ENCODE measurements around the gene GPC6. TPM values are rescaled to one million over a fixed set of nuclear protein-coding genes. Genes with fewer than 3 reads are reported as not detected.

GPC6 gene
- total RNA-seq, 1 experiment from 2014 or later, result 5.1 TPM

DNA sequence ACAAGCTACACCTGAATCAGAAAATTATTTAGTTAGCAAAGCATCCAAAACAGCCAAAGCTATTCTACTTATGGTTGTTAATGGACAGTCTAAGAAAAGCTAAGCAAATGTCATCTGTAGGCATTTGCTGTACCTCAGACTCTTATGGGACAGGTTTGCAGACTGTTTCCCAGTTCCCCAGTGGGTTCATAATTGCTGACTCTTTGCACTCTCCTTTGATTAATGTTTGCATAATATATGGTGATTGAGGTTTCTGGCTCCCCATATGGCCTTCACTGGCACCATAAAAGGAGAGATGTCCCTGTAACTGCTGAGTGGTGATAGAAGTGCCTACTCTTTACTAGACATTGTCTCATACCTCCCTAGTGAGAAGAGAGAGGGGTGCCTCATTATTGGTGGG is 142.1 kb downstream of the GPC6 start:
- no peak for DNase-seq (ENCODE audit: low spot score)

DNA sequence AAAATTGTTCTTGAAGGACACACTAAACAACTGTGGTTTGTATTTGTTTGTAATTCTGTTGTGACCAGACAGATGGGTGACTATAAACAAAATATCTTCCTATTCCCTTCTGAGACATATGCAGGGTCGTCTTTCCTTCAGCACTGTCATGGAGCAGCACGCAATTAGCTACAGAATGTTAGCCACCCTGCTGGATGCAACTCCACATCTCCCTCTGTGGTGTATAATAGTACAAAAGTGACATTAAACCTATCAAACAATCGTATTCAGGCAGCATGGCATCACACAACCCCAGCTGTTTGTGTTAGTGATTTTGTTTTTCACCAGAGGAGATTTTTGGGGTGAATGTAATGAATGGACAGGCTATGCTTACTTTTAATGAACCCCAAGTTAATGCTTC is 146.2 kb downstream of the GPC6 start:
- no peak for DNase-seq (ENCODE audit: low spot score)

DNA sequence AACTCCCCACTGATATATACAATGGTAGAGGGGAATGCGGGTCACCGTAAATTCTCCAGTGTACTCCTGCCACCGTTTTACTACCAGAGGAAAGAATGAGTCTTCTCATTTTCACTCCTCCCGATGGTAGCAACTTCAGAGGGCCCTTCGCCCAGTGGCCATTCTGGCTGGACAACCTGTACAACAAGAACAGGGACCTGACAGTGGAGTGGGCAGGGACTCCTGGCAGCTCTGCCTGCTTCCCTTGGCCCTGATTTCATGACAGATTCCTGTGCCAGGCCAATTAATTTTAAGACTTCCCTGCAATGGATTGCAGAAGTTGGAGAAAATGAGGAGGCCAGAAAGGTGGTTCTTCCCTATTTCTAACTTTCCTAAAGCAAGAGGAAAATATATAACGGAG is 148.9 kb downstream of the GPC6 start:
- DNase-seq (ENCODE audit: low spot score), result no peak

DNA sequence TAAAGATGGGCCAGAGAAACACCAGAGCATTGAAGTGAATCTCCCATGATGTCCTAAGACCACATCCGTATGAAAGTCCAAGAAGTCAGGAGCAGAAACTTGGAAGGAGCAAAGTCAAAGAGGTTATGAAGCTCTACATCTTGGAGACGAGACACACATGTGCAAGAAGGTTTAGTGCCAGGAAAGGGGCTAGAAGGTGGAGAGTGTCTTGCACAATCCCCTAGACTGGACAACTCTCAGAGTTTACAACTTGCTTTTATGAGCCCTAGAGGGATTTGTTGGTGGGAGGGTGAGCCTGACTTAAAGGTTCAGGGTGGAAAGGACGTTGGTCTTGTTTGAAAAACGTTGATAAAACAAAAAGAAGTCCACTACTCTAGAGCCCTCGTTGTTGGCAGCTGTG is 150.6 kb downstream of the GPC6 start:
- no peak for DNase-seq (ENCODE audit: low spot score)

DNA sequence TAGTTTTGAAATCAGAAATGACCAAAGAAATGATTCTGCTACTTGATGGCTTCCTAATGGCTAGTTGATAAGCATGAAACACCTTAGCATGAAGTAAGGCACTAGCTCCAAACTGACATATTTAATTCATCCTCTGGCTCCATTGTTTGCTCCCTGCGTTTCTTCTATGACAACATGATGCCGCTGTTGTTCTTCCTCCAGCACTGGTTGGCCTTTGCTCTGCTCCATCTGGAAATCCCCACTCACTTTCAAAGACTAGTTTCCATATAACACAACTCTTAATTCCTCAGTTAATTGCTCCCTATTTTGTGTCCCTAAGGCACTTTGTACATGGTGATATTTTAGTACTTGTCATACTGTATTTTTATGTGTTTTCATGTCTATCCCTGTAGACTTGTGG is 151.6 kb downstream of the GPC6 start:
- DNase-seq (ENCODE audit: low spot score), result no peak

DNA sequence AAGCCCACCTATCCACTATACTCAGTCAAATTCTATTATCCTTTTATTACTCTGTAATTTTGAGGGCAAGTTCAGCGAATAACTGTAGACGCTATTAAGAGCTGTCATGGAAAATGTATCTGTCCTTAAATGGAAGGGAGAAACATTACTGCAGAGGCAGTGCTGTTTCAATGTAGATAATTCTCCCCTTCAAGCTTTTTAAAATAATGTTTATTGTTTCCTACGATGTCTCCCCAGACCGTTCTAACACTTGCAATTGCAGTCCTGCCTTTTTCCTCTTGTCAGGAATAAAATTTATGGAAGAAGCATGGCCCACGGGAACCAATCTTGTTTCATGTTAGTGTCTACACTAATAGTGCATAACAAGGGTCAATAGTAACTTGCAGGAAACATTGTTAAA is 159.5 kb downstream of the GPC6 start:
- DNase-seq (ENCODE audit: low spot score), result no peak

DNA sequence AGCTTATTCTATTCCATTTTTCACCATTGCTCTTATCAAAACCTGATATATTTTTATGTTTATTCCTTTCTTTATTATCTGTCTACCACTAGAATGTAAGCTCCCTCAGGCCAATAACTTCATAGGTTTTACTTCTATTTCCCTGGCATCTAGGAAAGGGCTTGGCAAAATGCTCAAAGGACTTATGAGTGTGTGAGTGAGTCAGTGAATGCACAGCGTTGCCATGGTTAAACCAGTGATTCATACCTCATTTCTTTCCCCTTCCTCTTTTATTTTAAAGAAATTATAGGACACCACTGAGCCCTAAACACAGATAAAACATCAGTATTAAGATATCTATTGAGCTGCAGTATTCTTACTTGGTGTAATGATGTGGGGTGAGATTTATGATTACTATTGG is 162.1 kb downstream of the GPC6 start:
- DNase-seq (ENCODE audit: low spot score), result peak; percentile 5

DNA sequence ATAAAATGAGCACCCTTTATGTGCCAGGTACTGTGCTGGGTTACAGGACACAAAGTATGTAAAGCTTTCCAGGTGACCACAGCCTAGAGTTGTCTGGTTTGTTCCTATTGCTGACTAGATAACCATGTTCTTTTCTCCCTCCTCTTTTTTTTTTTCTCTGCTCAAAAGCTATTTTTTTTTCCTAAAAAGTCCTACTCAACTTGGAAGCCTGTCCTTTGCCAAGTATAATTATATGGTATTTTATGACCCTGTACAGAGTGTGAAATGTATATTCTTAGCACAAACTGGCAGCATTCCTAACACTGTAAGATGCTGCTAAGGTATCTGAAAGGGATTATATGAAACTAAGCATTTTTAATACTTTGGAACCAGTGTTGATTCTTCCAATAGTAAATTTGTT is 171.0 kb downstream of the GPC6 start:
- no peak for DNase-seq (ENCODE audit: low spot score)

DNA sequence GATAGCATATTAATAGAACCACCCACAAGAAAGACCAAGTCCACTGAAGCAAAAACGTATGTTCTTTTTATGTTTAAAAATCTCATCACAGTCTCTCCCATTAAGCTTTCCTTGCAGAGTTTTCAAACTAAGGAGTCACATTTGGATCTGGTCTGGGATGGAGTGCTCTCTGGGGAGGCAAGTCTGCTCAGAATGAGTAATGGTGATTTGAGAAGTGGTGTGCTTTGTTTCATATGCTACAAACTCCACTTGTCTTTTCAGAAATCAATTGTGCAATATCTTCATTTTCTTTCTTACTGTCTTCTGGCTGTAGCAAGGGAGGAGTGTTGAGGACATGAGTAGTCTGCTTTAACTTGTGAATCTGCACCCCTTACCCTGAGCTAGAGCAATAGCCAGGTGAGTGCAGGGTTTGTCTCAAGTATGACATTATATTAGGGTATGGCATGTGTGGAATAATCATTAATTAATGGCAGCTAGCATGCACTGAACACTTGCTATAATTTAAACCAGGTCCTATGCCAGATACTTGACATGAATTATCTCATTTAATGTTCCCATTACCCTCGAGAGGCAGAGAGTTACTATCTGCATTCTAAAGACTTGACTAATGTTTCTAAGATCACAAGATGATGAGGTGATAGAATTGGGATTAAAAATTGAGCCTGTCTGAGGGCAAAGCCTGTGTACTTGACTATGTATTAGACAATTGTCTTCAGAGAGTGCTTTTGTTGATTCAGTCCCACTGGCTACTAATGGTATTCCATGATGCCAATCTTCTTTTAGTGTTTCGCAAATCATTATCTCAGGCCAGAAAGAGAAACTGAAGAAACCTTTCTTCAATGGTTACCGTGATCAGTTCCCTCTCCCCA is 171.8 kb downstream of the GPC6 start:
- no peak for DNase-seq (ENCODE audit: low spot score)

DNA sequence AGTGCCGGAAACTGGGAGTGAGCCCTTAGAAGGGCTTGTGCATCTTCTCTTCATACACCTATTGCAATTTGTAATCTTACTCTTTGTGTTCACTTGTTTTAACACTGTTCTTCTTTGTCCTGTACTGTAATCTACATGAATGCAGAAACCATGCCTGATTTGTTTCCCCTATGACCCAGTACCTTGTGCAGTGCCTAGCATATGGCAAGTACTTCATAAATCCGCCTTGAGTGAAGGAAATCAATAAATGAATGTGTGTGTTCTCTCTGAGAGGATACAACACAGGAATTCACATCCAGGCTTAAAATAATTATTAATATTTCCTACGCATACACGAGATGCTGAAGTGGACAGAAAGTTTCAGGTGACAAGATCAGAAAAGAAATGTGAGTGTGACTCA is 172.6 kb downstream of the GPC6 start:
- DNase-seq (ENCODE audit: low spot score), result no peak

DNA sequence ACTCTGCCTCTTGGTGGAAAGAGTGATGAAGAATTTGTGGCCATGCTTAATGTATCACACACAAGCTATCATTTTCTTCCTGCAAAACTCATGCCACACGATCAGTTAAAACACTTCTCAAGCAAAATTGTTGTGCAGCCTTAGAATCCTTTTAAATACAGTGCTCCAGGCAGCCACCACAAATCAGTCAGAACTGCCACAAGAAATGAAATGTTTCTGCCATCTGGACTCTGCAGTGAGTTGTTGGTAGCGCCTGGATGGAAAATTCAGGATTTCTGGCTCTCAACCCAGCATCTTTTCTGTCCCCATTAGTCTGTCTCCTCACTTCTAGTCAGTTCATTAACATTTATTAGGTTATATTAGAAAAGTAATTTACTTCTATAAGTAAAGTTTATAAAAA is 179.5 kb downstream of the GPC6 start:
- DNase-seq (ENCODE audit: low spot score), result no peak

DNA sequence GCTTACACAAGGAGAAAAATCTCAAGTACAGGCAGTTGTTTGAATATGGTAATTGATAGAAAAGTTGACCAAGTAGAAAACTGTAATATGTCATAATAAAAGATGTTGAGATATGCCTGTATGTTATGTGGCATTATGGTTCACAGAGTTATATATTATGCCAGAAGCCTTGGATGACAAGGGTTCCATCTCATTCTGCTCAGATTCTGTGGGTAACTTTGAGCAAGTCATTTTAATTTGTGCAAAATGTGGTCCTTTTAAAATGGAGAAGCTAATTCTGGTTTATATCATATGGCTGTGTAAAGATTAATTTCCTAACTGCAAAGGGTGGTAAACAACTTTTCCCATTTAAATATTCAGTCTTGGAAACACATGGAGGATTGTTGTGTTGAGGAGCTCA is 180.9 kb downstream of the GPC6 start:
- no peak for DNase-seq (ENCODE audit: low spot score)

DNA sequence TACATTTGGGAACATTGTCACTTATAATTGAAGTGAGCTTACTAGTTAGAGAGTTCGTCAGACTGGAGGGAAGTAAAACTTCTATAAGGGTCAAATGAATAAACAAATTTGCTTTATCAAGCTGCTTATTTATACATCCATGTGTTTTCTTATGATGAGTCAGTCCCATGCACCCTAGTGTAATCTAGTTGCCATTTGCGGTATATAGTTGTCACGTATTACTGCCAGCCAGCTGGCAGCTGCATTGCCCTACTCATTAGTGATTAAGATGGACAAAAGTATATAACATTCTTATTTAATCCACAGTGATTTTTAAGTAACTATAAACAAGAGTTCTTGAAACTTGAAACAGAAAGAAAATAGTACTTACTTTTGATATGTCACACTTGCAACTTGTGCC is 182.4 kb downstream of the GPC6 start:
- no peak for DNase-seq (ENCODE audit: low spot score)

DNA sequence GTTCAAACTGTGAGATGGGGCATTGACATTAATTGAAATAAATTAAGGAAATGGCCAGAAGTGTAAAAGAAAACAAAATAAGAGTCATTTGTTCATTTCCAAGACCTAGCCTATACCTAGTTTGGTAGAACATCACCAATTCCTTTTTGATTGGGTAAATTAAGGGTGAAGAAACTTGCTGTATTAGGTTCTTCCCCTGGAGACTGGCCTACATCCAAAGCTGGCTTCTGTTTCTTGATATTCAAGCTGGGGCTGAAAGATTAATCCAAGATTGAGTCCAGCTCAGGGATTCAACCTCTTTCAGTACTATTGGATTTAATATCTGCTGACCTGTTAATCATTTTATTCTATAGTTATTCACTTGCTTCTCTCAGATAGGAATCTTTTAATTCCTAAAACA is 183.2 kb downstream of the GPC6 start:
- no peak for DNase-seq (ENCODE audit: low spot score)

DNA sequence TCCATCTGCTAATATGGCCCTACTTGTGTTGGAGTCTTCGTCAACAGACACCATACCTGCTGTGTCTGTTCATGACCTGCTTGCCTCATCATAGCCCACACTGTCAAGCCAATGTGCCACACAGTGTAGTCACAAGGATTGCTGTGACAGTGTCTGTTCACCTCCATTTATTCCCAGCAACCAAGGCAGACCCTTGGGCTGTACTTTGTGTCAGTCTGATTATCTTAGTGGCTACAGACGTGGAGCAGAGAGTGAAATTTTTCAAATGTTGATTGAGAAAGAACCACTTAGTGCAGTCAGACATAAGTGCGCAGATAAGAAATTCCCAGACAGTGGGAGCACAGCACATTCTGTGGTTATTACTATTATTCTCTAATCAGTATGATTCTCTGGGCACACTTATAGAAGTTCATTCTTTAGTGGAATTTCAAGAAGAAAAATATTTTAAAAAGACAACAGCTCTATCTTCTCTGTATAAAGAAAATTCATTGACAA is 184.6 kb downstream of the GPC6 start:
- DNase-seq (ENCODE audit: low spot score), result no peak

DNA sequence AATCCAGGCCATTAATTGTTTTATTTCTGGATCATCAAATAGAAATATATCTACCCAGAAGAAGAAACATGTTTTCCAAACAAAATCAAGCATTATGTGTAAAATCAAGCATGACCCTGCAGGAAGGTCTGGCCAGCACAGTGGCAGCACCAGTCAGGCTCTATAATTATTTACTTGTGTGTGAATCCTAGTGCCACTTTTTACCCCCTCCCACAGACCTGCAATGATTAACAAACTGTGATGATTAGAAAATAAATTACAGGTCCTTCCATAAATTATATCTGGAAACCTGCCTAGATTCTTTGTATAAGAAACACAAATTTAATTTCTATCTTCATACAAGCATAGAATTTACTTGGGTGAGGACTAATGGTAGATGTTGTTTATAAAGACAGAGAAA is 186.1 kb downstream of the GPC6 start:
- no peak for DNase-seq (ENCODE audit: low spot score)

DNA sequence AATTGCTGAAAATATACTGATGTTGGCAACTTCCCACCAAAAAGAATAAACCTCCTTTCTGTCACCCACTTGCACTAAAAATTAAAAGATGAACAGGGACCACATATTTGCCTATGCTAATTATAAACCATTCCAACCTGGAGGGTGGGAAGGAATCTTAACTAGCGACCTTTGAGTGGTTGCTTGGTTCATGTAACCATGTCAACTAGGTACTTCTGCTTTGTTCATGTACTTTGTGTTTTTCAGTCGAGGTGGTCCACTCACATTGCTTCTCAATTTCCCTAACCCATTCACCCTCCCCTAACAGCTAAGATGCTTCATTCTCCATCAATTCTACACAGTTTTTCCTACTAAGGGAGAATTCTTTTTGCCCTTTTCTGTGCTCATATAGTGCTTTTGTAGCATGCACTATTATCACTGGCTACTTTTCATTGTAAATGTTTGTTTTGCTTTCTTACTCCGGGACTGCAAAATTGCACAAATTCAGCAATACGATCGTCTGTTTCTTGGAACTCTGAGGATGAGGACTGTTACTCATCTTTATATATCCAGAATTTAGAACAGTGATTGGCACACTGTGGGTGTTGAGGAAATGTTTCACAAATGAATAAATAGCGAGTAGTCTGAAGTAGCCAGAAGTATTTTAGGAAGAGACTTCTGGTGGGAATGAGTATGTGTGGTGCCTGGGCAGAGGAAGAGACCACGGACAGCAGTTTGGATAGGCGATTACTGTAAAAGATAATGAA is 187.5 kb downstream of the GPC6 start:
- no peak for DNase-seq (ENCODE audit: low spot score)

DNA sequence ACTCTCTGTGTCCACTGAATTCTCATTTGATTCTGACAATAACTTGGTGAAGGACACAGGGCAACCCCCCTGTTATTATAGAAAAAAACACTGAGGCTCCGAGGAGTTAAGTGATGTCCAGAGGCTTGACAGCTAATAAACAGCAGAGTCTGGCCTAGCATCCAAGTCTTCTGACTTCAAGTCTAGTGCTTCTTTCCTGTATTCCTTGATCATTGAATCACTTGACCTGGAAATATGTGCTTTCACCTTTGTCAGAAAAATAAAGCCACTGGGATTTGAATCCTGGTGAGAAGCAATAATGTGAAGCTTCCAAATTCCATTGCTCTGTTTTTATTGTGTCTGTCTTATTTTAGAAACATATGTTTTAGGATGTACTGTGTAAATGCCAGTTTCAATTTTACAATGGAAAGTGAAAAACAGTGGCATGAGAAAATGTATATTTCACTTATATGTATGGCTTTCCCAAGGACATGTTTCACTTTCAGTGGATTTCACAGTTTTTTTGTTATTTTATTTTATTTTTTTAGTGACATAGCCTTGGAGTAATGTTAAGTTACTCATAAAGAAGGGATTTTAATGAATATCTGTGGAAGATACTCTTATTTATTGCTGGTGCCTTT is 190.2 kb downstream of the GPC6 start:
- DNase-seq (ENCODE audit: low spot score), result no peak

DNA sequence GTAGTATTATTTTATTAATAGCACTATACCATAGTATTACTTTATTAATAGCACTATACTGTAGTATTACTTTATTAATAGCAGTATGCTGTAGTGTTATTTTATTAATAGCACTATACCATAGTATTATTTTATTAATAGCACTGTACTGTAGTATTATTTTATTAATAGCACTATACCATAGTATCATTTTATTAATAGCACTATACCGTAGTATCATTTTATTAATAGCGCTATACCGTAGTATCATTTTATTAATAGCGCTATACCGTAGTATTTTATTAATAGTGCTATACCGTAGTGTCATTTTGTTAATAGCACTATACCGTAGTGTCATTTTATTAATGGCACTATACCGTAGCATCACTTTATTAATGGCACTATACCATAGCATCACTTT is 191.8 kb downstream of the GPC6 start:
- DNase-seq (ENCODE audit: low spot score), result no peak

DNA sequence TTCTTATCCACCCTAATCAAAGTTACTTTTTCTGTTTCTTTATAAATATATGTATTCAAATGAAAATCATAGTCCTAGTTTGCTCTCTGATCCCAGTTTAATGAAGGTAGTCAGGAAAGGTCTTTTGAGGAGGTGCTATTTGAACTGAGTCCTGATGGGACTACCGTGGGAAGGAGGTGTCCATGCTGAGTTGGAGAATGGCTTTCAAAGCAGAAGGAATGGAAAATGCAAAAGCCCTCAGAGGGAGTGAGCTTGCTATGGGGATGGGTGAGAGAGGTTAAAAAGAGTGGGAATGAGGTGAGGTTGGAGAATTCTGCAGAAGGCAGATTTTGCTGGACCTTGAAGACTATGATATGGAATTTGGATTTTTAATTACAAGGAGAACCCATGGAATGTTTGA is 193.6 kb downstream of the GPC6 start:
- DNase-seq (ENCODE audit: low spot score), result no peak

DNA sequence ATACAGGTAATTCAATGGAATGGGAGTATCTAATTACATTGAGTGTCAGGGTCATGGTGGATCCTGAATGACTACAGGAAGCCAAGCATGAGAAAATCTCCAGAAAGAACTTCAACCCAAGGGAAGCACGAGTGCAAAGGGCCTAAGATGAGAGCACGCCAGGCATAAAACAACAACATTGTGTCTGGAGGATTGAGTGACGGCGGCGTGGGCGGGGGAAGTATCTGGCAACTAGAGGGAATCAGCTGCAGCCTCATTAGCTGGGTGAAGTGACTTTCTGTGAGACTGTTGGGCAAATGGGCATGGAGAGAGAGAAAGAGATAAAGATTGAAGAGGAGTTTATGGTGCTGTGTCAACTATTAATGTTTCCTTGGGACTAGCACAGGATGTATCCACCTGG is 194.3 kb downstream of the GPC6 start:
- no peak for DNase-seq (ENCODE audit: low spot score)

DNA sequence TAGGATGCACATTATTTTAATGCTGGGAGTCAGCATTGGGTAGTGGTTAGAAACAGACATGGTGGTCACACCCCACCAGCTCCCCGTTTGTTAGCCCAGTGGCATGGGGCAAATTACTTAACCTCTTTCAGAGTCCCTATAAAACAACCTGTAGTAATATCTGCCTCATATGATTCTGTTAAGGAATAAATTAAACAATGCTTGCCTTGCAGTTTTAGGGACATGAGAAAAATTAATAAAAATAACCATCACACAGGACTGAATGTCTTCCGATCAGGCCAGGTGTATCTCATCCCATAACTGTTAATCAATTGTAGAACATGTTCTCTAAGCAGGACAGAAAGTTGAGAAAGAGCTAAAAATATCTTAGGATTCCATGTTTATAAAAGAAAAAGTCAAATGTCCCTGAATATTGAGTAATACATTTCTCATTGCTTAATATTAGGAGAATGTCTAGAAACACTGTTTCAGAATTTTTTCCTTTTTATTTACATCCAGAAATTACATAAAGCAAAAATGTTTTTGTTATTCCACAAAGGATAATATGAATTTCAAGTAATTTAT is 196.5 kb downstream of the GPC6 start:
- no peak for DNase-seq (ENCODE audit: low spot score)

All from A172 (cell line).